HG02981 (cell line): ENCODE measurements around the gene MAPRE3.
A peak's percentile ranks its signal among the peaks of the same experiment; 100 is the strongest.

Experiments
- ATAC-seq: cut with Tn5 transposase; IDR thresholded peaks from one replicate; pipeline ENCODE4 v1.9.1; 2021; ENCODE audit warnings: mild to moderate bottlenecking, moderate library complexity; ENCODE audit not compliant: unreplicated experiment

The MAPRE3 gene

GRCh38 chr2:27038631-27039339 is 68.3 kb downstream of the MAPRE3 start:
- ATAC-seq, result no peak

- no peak for ATAC-seq
Observed at GRCh38 chr2:27039426-27039825, 69.0 kb downstream of the MAPRE3 start.

GRCh38 chr2:27039871-27040270 is 69.4 kb downstream of the MAPRE3 start:
- ATAC-seq, result no peak

- ATAC-seq, result no peak
Observed at GRCh38 chr2:27040282-27040681, 69.8 kb downstream of the MAPRE3 start.

- no peak for ATAC-seq
Observed at GRCh38 chr2:27041752-27042151, 71.3 kb downstream of the MAPRE3 start.

- no peak for ATAC-seq
Observed at GRCh38 chr2:27042159-27042661, 71.8 kb downstream of the MAPRE3 start.

- no peak for ATAC-seq
Observed at GRCh38 chr2:27042985-27043634, 72.7 kb downstream of the MAPRE3 start.

- peak; percentile 16 for ATAC-seq
Observed at GRCh38 chr2:27049422-27050280, 79.2 kb downstream of the MAPRE3 start.

- ATAC-seq, result peak; percentile 53
Observed at GRCh38 chr2:27050281-27050995, 80.0 kb downstream of the MAPRE3 start.

GRCh38 chr2:27050996-27051901 is 80.8 kb downstream of the MAPRE3 start, which contains the start of gene AGBL5:
AGBL5 (plus strand) TSS chr2:27051668; CDS start chr2:27052959, 1,291 bp downstream.
- ATAC-seq, result peak; percentile 70

GRCh38 chr2:27051902-27052645 is 81.6 kb downstream of the MAPRE3 start:
- no peak for ATAC-seq

- no peak for ATAC-seq
Observed at GRCh38 chr2:27053321-27053720, 82.9 kb downstream of the MAPRE3 start.

GRCh38 chr2:27053776-27054175 is 83.3 kb downstream of the MAPRE3 start:
- ATAC-seq, result no peak

GRCh38 chr2:27054721-27055120 is 84.3 kb downstream of the MAPRE3 start:
- no peak for ATAC-seq

- no peak for ATAC-seq
Observed at GRCh38 chr2:27057184-27057583, 86.7 kb downstream of the MAPRE3 start.

GRCh38 chr2:27058210-27058609 is 87.8 kb downstream of the MAPRE3 start:
- ATAC-seq, result no peak

GRCh38 chr2:27059141-27059820 is 88.8 kb downstream of the MAPRE3 start:
- no peak for ATAC-seq

GRCh38 chr2:27060323-27060722 is 89.9 kb downstream of the MAPRE3 start:
- no peak for ATAC-seq
